PC-9 (cell line): Measurements from ENCODE around the gene GTF2I.
"Not testable (repeated sequence)": the region's sequence is repeated elsewhere in the genome, so short reads cannot be mapped to it uniquely, and the experiment has no call there.

Source experiments
- EZH2 ChIP-seq: fragments of 200-600 bp; sonication (generic); IDR thresholded peaks from 2 replicates; pipeline ENCODE4 v1.8.0; 2017; ENCODE audit warnings: antibody characterized with exemption, low read depth
- TF ChIP-seq, protein P1 (sequence below): fragments of 200-600 bp; sonication (generic); conservative IDR thresholded peaks from 2 replicates; pipeline ENCODE4 v1.6.1; 2017; ENCODE audit warnings: mixed run types, antibody characterized with exemption, mild to moderate bottlenecking, moderate library complexity

DNA sequence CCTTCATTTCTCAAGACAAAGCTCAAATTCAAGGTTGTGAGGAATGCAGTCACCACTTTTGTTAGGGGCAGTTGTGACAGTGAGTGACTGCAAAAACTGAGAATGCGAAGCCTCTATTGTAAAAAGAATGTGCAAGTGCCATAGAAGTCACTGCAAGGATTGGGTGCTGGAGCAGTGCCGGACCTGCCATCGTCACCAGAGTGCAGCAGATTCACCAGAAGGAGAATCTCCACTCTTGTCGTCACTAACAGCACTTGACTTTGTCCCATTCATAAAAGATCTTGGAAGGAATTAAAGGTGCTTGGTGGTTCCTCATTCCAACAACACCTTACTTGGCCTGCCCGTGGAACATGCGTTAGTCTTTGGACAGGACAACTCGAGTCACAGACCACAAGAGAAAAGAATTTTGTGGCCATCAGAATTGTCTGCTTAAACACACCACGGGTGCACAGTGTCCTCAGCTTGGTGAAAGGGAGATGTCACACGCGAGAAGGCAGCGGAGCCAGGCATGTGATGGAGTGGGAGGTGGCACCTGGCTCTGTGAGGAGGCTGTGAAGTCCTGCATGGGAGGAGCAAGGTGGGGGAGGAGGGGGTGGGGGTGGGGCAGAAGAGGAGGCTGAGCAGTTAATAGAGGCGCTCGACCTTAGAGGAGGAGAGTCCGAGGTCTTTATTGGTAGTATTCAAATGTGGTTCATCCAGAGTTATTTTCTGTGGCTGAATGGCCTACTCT lies 82.6 kb downstream of the GTF2I start:
- TF ChIP-seq, protein P1, sequence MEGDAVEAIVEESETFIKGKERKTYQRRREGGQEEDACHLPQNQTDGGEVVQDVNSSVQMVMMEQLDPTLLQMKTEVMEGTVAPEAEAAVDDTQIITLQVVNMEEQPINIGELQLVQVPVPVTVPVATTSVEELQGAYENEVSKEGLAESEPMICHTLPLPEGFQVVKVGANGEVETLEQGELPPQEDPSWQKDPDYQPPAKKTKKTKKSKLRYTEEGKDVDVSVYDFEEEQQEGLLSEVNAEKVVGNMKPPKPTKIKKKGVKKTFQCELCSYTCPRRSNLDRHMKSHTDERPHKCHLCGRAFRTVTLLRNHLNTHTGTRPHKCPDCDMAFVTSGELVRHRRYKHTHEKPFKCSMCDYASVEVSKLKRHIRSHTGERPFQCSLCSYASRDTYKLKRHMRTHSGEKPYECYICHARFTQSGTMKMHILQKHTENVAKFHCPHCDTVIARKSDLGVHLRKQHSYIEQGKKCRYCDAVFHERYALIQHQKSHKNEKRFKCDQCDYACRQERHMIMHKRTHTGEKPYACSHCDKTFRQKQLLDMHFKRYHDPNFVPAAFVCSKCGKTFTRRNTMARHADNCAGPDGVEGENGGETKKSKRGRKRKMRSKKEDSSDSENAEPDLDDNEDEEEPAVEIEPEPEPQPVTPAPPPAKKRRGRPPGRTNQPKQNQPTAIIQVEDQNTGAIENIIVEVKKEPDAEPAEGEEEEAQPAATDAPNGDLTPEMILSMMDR = not testable (repeated sequence)
- not testable (repeated sequence) for TF ChIP-seq EZH2
